Endodermal cell (in vitro differentiated cells): ENCODE results near the gene TSC1. TPM values are rescaled to one million over a fixed set of nuclear protein-coding genes. Genes with fewer than 3 reads are reported as not detected.

Source experiments
- DNase-seq: peaks from one replicate; pipeline ENCODE4 v3.0.0-alpha.2; 2017
- H3K27ac ChIP-seq: 2 replicates; pipeline ENCODE4 v1.5.1; 2013; ENCODE audit warnings: mild to moderate bottlenecking, low read depth, low read length, moderate library complexity
- H3K27me3 ChIP-seq: 2 replicates; pipeline ENCODE4 v1.6.1; 2013; ENCODE audit warnings: mild to moderate bottlenecking, low read length, moderate library complexity; ENCODE audit not compliant: insufficient read depth, control insufficient read depth, poor library complexity, severe bottlenecking
- H3K36me3 ChIP-seq: 2 replicates; pipeline ENCODE4 v1.7.0; 2013; ENCODE audit warnings: mild to moderate bottlenecking, low read length, moderate library complexity; ENCODE audit not compliant: control insufficient read depth, insufficient read depth
- H3K4me1 ChIP-seq: one replicate; pipeline ENCODE4 v1.7.0; 2013; ENCODE audit warnings: low read length; ENCODE audit not compliant: control insufficient read depth, insufficient read depth
- H3K4me3 ChIP-seq: 2 replicates; pipeline ENCODE4 v1.5.1; 2013; ENCODE audit warnings: mild to moderate bottlenecking, low read length, moderate library complexity
- H3K9ac ChIP-seq: 2 replicates; pipeline ENCODE4 v1.6.1; 2013; ENCODE audit warnings: mild to moderate bottlenecking, low read length, moderate library complexity; ENCODE audit not compliant: poor library complexity, severe bottlenecking; ENCODE audit errors: extremely low read depth
- H3K9me3 ChIP-seq: 2 replicates; pipeline ENCODE4 v1.6.1; 2013; ENCODE audit warnings: mild to moderate bottlenecking, low read length, moderate library complexity; ENCODE audit not compliant: control insufficient read depth
- H3K27ac Mint-ChIP-seq: 2 replicates; pipeline ENCODE4 v1.8.0; 2020; ENCODE audit warnings: mixed read lengths
- H3K27me3 Mint-ChIP-seq: 2 replicates; pipeline ENCODE4 v1.8.0; 2021; ENCODE audit warnings: mild to moderate bottlenecking, mixed read lengths; ENCODE audit not compliant: insufficient read depth
- H3K36me3 Mint-ChIP-seq: 2 replicates; pipeline ENCODE4 v1.8.0; 2020; ENCODE audit warnings: low read depth, mixed read lengths
- H3K4me1 Mint-ChIP-seq: 2 replicates; pipeline ENCODE4 v1.8.0; 2020; ENCODE audit warnings: mixed read lengths
- H3K4me3 Mint-ChIP-seq: 2 replicates; pipeline ENCODE4 v1.8.0; 2020; ENCODE audit warnings: mild to moderate bottlenecking, moderate library complexity, mixed read lengths
- H3K9me3 Mint-ChIP-seq: 2 replicates; pipeline ENCODE4 v1.8.0; 2020; ENCODE audit warnings: mild to moderate bottlenecking, mixed read lengths
- CTCF ChIP-seq: fragments of 200-600 bp; sonication (generic); conservative IDR thresholded peaks from 2 replicates; pipeline ENCODE4 v1.5.0; 2021; ENCODE audit warnings: antibody characterized with exemption, mild to moderate bottlenecking
- WGBS, 2 experiments: methylation state at CpG; one replicate each; pipeline versions ENCODE4 v1.1.5 to v1.1.7; 2013; ENCODE audit warnings: missing lambda C conversion rate in 2 of 2, mixed read lengths in 1 of 2; ENCODE audit not compliant: insufficient coverage in 1 of 2, insufficient read length in 1 of 2; 5-methylcytosine and 5-hydroxymethylcytosine counted together
- total RNA-seq, 2 donors: library from RNA; stranded (reverse); fragmentation: NEBNext Ultra II Directional in 1 of 2; extraction: Animal tissue kit (Norgen Biotek cat#: 25700) in 1 of 2; gene quantifications; 2 replicates in 1 of 2; 3 replicates in 1 of 2; pipeline ENCODE4 v1.2.1, GENCODE V29; 2021

The TSC1 gene
- total RNA-seq, 2 donors from 2014 or later: 67.8 to 72.9 TPM

GRCh38 chr9:132927704-132928103, 16.7 kb downstream of the TSC1 start:
- Histone ChIP-seq H3K9ac (no peak overlapping the region), H3K4me1 (no peaks in the 10 kb centered on the region), H3K27me3 (no peaks in the 10 kb centered on the region), H3K36me3 (peaks cover 66% of the 10 kb centered on the region), H3K9me3 (no peaks in the 10 kb centered on the region), H3K27ac (no peak overlapping the region), H3K4me3 (no peak overlapping the region)
- H3K36me3 Mint-ChIP-seq: peaks cover 51% of the 10 kb centered on the region
- no peaks in the 10 kb centered on the region for H3K9me3 Mint-ChIP-seq
- H3K27me3 Mint-ChIP-seq: no peaks in the 10 kb centered on the region
- no peak overlapping the region for H3K4me3 Mint-ChIP-seq
- no peaks in the 10 kb centered on the region for H3K4me1 Mint-ChIP-seq
- no peak overlapping the region for H3K27ac Mint-ChIP-seq
- DNase-seq: no peak
- TF ChIP-seq CTCF: no peak
- 85 to 86% methylated on average over 7 of the region's 7 CpGs for WGBS, 2 experiments

- H3K36me3 ChIP-seq: peaks cover 93% of the 10 kb centered on the region
- peaks cover 60% of the 10 kb centered on the region for H3K36me3 Mint-ChIP-seq
- H3K27ac Mint-ChIP-seq: no peak overlapping the region
Observed at GRCh38 chr9:132923346-132923902, 21.0 kb downstream of the TSC1 start.

GRCh38 chr9:132919614-132920268, 24.7 kb downstream of the TSC1 start:
- H3K9ac ChIP-seq: no peak overlapping the region
- no peaks in the 10 kb centered on the region for H3K9me3 ChIP-seq
- Mint-ChIP-seq H3K4me1 (no peaks in the 10 kb centered on the region), H3K4me3 (no peak overlapping the region), H3K27ac (no peak overlapping the region), H3K9me3 (no peaks in the 10 kb centered on the region), H3K27me3 (no peaks in the 10 kb centered on the region), H3K36me3 (peaks cover 63% of the 10 kb centered on the region)
- H3K4me3 ChIP-seq: no peak overlapping the region
- peaks cover 92% of the 10 kb centered on the region for H3K36me3 ChIP-seq
- WGBS, 2 experiments: 92% methylated on average over 6 to 7 of the region's 7 CpGs
- no peak for DNase-seq
- no peaks in the 10 kb centered on the region for H3K4me1 ChIP-seq
- no peak for TF ChIP-seq CTCF
- H3K27me3 ChIP-seq: no peaks in the 10 kb centered on the region
- no peak overlapping the region for H3K27ac ChIP-seq

More at GRCh38 chr9:132923346-132923902, 21.0 kb downstream of the TSC1 start:
- Mint-ChIP-seq H3K9me3 (no peaks in the 10 kb centered on the region), H3K27me3 (no peaks in the 10 kb centered on the region), H3K4me3 (no peak overlapping the region), H3K4me1 (no peaks in the 10 kb centered on the region)
- 92 to 93% methylated on average over 9 of the region's 9 CpGs for WGBS, 2 experiments
- no peaks in the 10 kb centered on the region for H3K27me3 ChIP-seq
- H3K9ac ChIP-seq: no peak overlapping the region
- TF ChIP-seq CTCF: no peak
- no peak overlapping the region for H3K27ac ChIP-seq
- no peaks in the 10 kb centered on the region for H3K9me3 ChIP-seq
- DNase-seq: no peak
- H3K4me1 ChIP-seq: no peaks in the 10 kb centered on the region
- no peak overlapping the region for H3K4me3 ChIP-seq
